Body of pancreas (tissue), 4 donors: ENCODE measurements around the gene MYORG.

Experiments
- CTCF ChIP-seq, 7 experiments: fragments of 450-650 bp in 4 of 7; fragments of 200-600 bp in 3 of 7; sonication (generic) in 3 of 7; IDR thresholded peaks; one replicate each; pipeline ENCODE4 v1.5.1; 2016 to 2019; ENCODE audit warnings: antibody characterized with exemption in 7 of 7
- POLR2A ChIP-seq, 3 donors: fragments of 450-650 bp; IDR thresholded peaks; one replicate each; pipeline ENCODE4 v1.6.1; 2016; ENCODE audit warnings: antibody characterized with exemption in 3 of 3, mild to moderate bottlenecking in 2 of 3

GRCh38 chr9:34409154-34409553 lies 32.5 kb upstream of the MYORG start:
- no peak for TF ChIP-seq CTCF (IDR thresholded peaks at IDR 0.05)
- TF ChIP-seq POLR2A (IDR thresholded peaks at IDR 0.05): no peak
